ENCODE data around the gene MIF. TPM values are rescaled to one million over a fixed set of nuclear protein-coding genes. Genes with fewer than 3 reads are reported as not detected.

The MIF gene
- total RNA-seq, 2 experiments from 2014 or later, result 1,485 to 1,525 TPM

GRCh38 chr22:23877566-23877965, 16.6 kb upstream of the MIF start:
- ATAC-seq, result no peak
- ChIA-PET POLR2A (interaction anchor here (1.2 kb wide), 1 partner anchor 17 kb away, joined by 4 read pairs; the partner anchor contains the start of gene MIF), CTCF (no interaction called here)
- intact Hi-C loops (cut with micrococcal nuclease), result no loop called here
- DNase-seq, result no peak
- Mint-ChIP-seq H3K36me3 (ENCODE audit: low read depth) (no peaks in the 10 kb centered on the region), H3K9me3 (no peaks in the 10 kb centered on the region), H3K4me1 (ENCODE audit: low read depth) (no peaks in the 10 kb centered on the region), H3K4me3 (no peak overlapping the region), H3K27ac (no peak overlapping the region), H3K27me3 (no peaks in the 10 kb centered on the region)
- no peak for TF ChIP-seq CTCF (IDR thresholded peaks at IDR 0.05)

GRCh38 chr22:23878219-23878618, 16.0 kb upstream of the MIF start:
- no peak for DNase-seq
- CTCF ChIA-PET, result no interaction called here
- no peak for ATAC-seq
- H3K4me3 Mint-ChIP-seq, result no peak overlapping the region
- H3K27me3 Mint-ChIP-seq, result no peaks in the 10 kb centered on the region
- H3K36me3 Mint-ChIP-seq (ENCODE audit: low read depth), result no peaks in the 10 kb centered on the region
- intact Hi-C loops (cut with micrococcal nuclease), result no loop called here
- TF ChIP-seq CTCF (IDR thresholded peaks at IDR 0.05), result no peak
- POLR2A ChIA-PET, result interaction anchor here (1.2 kb wide), 1 partner anchor 16 kb away, joined by 4 read pairs; the partner anchor contains the start of gene MIF
- H3K9me3 Mint-ChIP-seq, result no peaks in the 10 kb centered on the region
- H3K4me1 Mint-ChIP-seq (ENCODE audit: low read depth), result no peaks in the 10 kb centered on the region
- H3K27ac Mint-ChIP-seq, result no peak overlapping the region

GRCh38 chr22:23882370-23882769, 11.8 kb upstream of the MIF start:
- no peak for ATAC-seq
- TF ChIP-seq CTCF (IDR thresholded peaks at IDR 0.05), result no peak
- intact Hi-C loops (cut with micrococcal nuclease), result no loop called here
- Mint-ChIP-seq H3K27ac (no peak overlapping the region), H3K4me3 (no peak overlapping the region), H3K27me3 (no peaks in the 10 kb centered on the region), H3K36me3 (ENCODE audit: low read depth) (no peaks in the 10 kb centered on the region), H3K4me1 (ENCODE audit: low read depth) (no peaks in the 10 kb centered on the region), H3K9me3 (no peaks in the 10 kb centered on the region)
- no peak for DNase-seq
- ChIA-PET CTCF (no interaction called here), POLR2A (interaction anchor here (0.8 kb wide), 1 partner anchor 11 kb away, joined by 3 read pairs; no protein-coding TSS in a partner anchor)

GRCh38 chr22:23883658-23884057, 10.5 kb upstream of the MIF start:
- Mint-ChIP-seq H3K27ac (no peak overlapping the region), H3K9me3 (no peaks in the 10 kb centered on the region), H3K27me3 (no peaks in the 10 kb centered on the region), H3K36me3 (ENCODE audit: low read depth) (no peaks in the 10 kb centered on the region), H3K4me3 (no peak overlapping the region), H3K4me1 (ENCODE audit: low read depth) (no peaks in the 10 kb centered on the region)
- ChIA-PET POLR2A (no interaction called here), CTCF (no interaction called here)
- TF ChIP-seq CTCF (IDR thresholded peaks at IDR 0.05), result no peak
- no peak for DNase-seq
- no peak for ATAC-seq
- intact Hi-C loops (cut with micrococcal nuclease), result no loop called here

- ChIA-PET CTCF (no interaction called here), POLR2A (interaction anchor here (1.1 to 1.3 kb wide), 2 partner anchors 8 to 9 kb away, joined by 3 read pairs; no protein-coding TSS in a partner anchor)
- Mint-ChIP-seq H3K4me3 (no peak overlapping the region), H3K9me3 (no peaks in the 10 kb centered on the region), H3K4me1 (ENCODE audit: low read depth) (no peaks in the 10 kb centered on the region), H3K36me3 (ENCODE audit: low read depth) (no peaks in the 10 kb centered on the region), H3K27ac (no peak overlapping the region), H3K27me3 (no peaks in the 10 kb centered on the region)
- TF ChIP-seq CTCF (IDR thresholded peaks at IDR 0.05), result no peak
- intact Hi-C loops (cut with micrococcal nuclease), result no loop called here
- ATAC-seq, result no peak
- no peak for DNase-seq
These were observed 10.0 kb upstream of the MIF start for GRCh38 chr22:23884140-23884539.

Data from activated CD8-positive, alpha-beta T cell treated with anti-CD3 and anti-CD28 coated beads for 36 hours (primary cell).